K562 (cell line): ENCODE data around the gene NR2E1. TPM values are rescaled to one million over a fixed set of nuclear protein-coding genes. Genes with fewer than 3 reads are reported as not detected.

ENCODE experiments used
- ATAC-seq: fragments of 200-7000 bp; cut with Tn5 transposase; 3 replicates; pipeline ENCODE4 v1.9.1; 2020; ENCODE audit warnings: moderate library complexity
- BruUV-seq: library from RNA; stranded (reverse); fragments of 400-500 nt; replicated peaks from 2 replicates; lab custom pipeline; 2021; lab: Mats Ljungman, UMichigan
- CTCF ChIA-PET: fragments of 300-600 bp; formaldehyde crosslinking; extraction: SDS; loops from one replicate; lab custom pipeline; 2021; ENCODE audit warnings: low intra/inter-chr PET ratio; lab: Yijun Ruan, JAX
- POLR2A ChIA-PET: fragments of 300-600, 350-650 bp; sonication (Branson Sonifier 250); formaldehyde crosslinking; extraction: SDS; loops from one replicate; lab custom pipeline; 2021; ENCODE audit warnings: antibody characterized with exemption, inconsistent platforms; lab: Yijun Ruan, JAX
- DNase-seq, 4 experiments: peaks; one replicate each; pipeline versions ENCODE4 v3.0.0 to v3.0.0-alpha.2; 2011 to 2018; ENCODE audit warnings: low spot score in 3 of 4, mixed read lengths in 3 of 4; ENCODE audit errors: extremely low read depth in 1 of 4
- FAIRE-seq: peaks from 2 replicates; lab custom pipeline; 2011; peaks lifted over from hg19 to GRCh38; lab: Jason Lieb, UNC
- H2AFZ ChIP-seq: 2 replicates; pipeline ENCODE4 v1.6.0; 2011; ENCODE audit warnings: low read depth, low read length, control low read depth, inconsistent platforms
- H3K27ac ChIP-seq: fragments of 200-600 bp; 3 replicates; pipeline ENCODE4 v1.8.0; 2011; ENCODE audit warnings: low read depth, mild to moderate bottlenecking, control low read depth, inconsistent platforms, low read length, moderate library complexity, mixed read lengths; ENCODE audit errors: extremely low read depth
- H3K27me3 ChIP-seq, 2 experiments: fragments of 300-600 bp in 1 of 2; 2 replicates in 1 of 2; 3 replicates in 1 of 2; pipeline versions ENCODE4 v1.6.0 to v1.8.0; 2011; ENCODE audit warnings: inconsistent platforms in 2 of 2, low read length in 2 of 2, mild to moderate bottlenecking in 1 of 2, mixed read lengths in 1 of 2, moderate library complexity in 1 of 2; ENCODE audit not compliant: control insufficient read depth in 2 of 2, insufficient read depth in 2 of 2
- H3K36me3 ChIP-seq: fragments of 300-600 bp; 3 replicates; pipeline ENCODE4 v1.8.0; 2011; ENCODE audit warnings: mild to moderate bottlenecking, low read length, inconsistent platforms; ENCODE audit not compliant: control insufficient read depth, insufficient read depth
- H3K4me1 ChIP-seq, 2 experiments: fragments of 200-600 bp in 1 of 2; replicated peaks in 1 of 2; 2 replicates in 1 of 2; 3 replicates in 1 of 2; pipeline versions ENCODE4 v1.5.1 to v1.8.0; 2011; ENCODE audit warnings: inconsistent platforms in 2 of 2, low read length in 2 of 2, mild to moderate bottlenecking in 1 of 2, mixed read lengths in 1 of 2, moderate library complexity in 1 of 2; ENCODE audit not compliant: control insufficient read depth in 2 of 2, insufficient read depth in 2 of 2
- H3K4me2 ChIP-seq: 2 replicates; pipeline ENCODE4 v1.6.1; 2011; ENCODE audit warnings: low read length, control low read depth, inconsistent platforms, mixed read lengths; ENCODE audit not compliant: insufficient read depth
- H3K4me3 ChIP-seq: fragments of 200-600 bp; sonication (generic), shearing (Covaris generic); 2 replicates; pipeline ENCODE4 v1.5.1; 2016; ENCODE audit warnings: control low read depth, inconsistent platforms
- H3K79me2 ChIP-seq: fragments of 200-600 bp; 3 replicates; pipeline ENCODE4 v1.8.0; 2011; ENCODE audit warnings: low read length, inconsistent platforms; ENCODE audit not compliant: control insufficient read depth, insufficient read depth
- H3K9ac ChIP-seq, 2 experiments: 2 replicates each; pipeline versions ENCODE4 v1.6.0 to v1.6.1; 2011; ENCODE audit warnings: low read depth in 2 of 2, low read length in 2 of 2, control low read depth in 1 of 2, inconsistent platforms in 1 of 2, mild to moderate bottlenecking in 1 of 2, mixed read lengths in 1 of 2; ENCODE audit not compliant: insufficient read depth in 1 of 2
- H3K9me1 ChIP-seq: one replicate; pipeline ENCODE4 v1.6.0; 2011; ENCODE audit warnings: inconsistent platforms, mild to moderate bottlenecking, low read length, moderate library complexity; ENCODE audit not compliant: control insufficient read depth, insufficient read depth
- H3K9me3 ChIP-seq: replicated peaks from 2 replicates; pipeline ENCODE4 v1.5.1; 2011; ENCODE audit warnings: low read depth, low read length, inconsistent platforms; ENCODE audit not compliant: control insufficient read depth, insufficient read depth
- H4K20me1 ChIP-seq: replicated peaks from 2 replicates; pipeline ENCODE4 v1.6.1; 2011; ENCODE audit warnings: low read length, inconsistent platforms, mixed read lengths; ENCODE audit not compliant: control insufficient read depth, insufficient read depth
- SIN3B ChIP-seq: fragments of 450-650 bp; IDR thresholded peaks from 2 replicates; pipeline ENCODE4 v1.6.1; 2017; ENCODE audit warnings: low read depth, mild to moderate bottlenecking, moderate library complexity
- WGBS: fragments of 100-300 bp; shearing (Covaris generic); methylation state at CpG from one replicate; pipeline ENCODE4 v1.1.6; 2016; ENCODE audit warnings: low coverage, mixed read lengths; ENCODE audit not compliant: insufficient coverage; ENCODE audit errors: missing lambda C conversion rate; 5-methylcytosine and 5-hydroxymethylcytosine counted together
- in situ Hi-C: fragments of 300-500 bp; cut with MboI; formaldehyde crosslinking; loops from 4 replicates; pipeline ENCODE4 v1.15.0; 2018; ENCODE audit warnings: inconsistent platforms, mixed read lengths
- intact Hi-C: fragments of 100-400 bp; cut with micrococcal nuclease; formaldehyde crosslinking; loops from 2 replicates; pipeline ENCODE4 v1.14.2; 2022
- polyA plus RNA-seq, 8 experiments: library from polyadenylated mRNA; depleted of rRNA in 4 of 8; stranded (reverse) in 5 of 8; unstranded in 3 of 8; fragments of >200 nt; fragmentation: Nextera tagmentation in 2 of 8; fragmentation: Illumina TruSeq in 1 of 8; extraction: Ambion mirVana in 2 of 8; extraction: Trizol in 1 of 8; gene quantifications; 2 replicates each; pipeline versions ENCODE4 v1.2.1 to v1.2.3, GENCODE V29; 2011 to 2014; ENCODE audit warnings: inconsistent platforms in 1 of 8, missing spikeins in 1 of 8
- total RNA-seq, 7 experiments: library from RNA; depleted of rRNA in 6 of 7; stranded (reverse); fragments of >200 nt in 6 of 7; fragmentation: Illumina TruSeq in 2 of 7; extraction: Trizol in 2 of 7; gene quantifications; 2 replicates each; pipeline versions ENCODE4 v1.2.1 to v1.2.3, GENCODE V29; 2011 to 2021; ENCODE audit warnings: low replicate concordance in 1 of 7

The NR2E1 gene
- total and polyA plus RNA-seq, 9 of the 15 experiments (the other 6 are each of a cell fraction or from before 2014, with no cell fraction given) = not detected

DNA sequence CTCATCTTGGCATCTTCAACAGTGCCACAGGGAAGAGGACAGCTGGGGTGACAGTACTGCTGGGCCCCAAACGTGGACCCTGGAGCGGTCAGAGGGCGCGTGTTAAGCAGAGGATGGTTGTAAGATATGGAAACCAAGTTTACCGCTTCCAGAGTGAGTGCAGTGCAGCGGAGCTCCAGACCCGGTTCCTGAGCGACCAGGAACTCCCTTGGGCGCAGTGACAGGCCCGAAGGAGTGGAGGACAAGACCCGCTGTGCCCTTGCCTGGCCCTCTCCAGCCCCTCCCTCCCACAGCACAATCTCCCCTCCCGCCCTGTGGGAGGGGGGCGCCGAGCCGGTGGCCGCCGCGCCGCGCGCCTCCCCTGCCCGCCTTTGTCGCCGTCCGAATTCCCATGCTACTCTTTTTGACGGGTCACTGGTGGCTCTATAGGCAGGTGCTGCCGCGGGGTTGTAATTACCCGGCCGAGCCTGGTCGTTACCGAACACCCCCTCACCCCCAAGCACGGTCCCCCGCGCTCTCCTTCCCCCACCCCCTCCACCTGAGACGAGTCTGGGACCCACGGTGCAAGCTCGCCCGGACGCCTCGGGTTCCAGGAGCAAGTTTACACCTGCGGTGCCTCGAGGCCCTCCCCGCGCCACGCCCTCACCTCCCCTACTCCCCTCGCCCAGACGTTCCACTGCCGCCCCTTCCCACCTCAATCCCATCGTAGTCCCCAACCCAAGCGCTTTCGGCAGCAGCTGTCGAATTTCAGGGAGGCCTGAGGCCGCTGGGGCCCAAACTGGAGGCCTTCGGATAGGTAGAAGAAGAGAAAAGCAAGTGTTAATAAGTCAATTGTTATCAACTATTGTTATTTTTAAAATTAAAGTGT is 3.9 kb downstream of the NR2E1 start:
- ChIA-PET CTCF (no interaction called here), POLR2A (interaction anchor here (0.6 kb wide), 1 partner anchor 19 kb away, joined by 3 read pairs; no protein-coding TSS in a partner anchor)
- in situ Hi-C loops (no loop called here), intact Hi-C loops (no loop called here)
- TF ChIP-seq SIN3B = no peak
- Histone ChIP-seq H3K4me2 (no peak overlapping the region), H3K36me3 (no peaks in the 10 kb centered on the region), H3K4me3 (no peak overlapping the region), H3K79me2 (no peaks in the 10 kb centered on the region), H3K27ac (no peak overlapping the region), H3K9ac (no peak overlapping the region), H3K27me3 (peaks cover 42 to 86% of the 10 kb centered on the region in 2 experiments), H2AFZ (no peak overlapping the region), H3K9me3 (no peaks in the 10 kb centered on the region), H3K9me1 (no peaks in the 10 kb centered on the region), H3K4me1 (peaks cover 0 to 42% of the 10 kb centered on the region in 2 experiments; a peak in 2 of 5 replicates), H4K20me1 (no peaks in the 10 kb centered on the region)
- DNase-seq (no peak), ATAC-seq (no peak; the same call in 2 of the 3 replicates), FAIRE-seq (no peak)
- no TSS peak for BruUV-seq
- whole genome bisulfite sequencing = 34% methylated on average over 21 of the region's 55 CpGs
